Measurements from ENCODE around the gene TRAF3.

DNA sequence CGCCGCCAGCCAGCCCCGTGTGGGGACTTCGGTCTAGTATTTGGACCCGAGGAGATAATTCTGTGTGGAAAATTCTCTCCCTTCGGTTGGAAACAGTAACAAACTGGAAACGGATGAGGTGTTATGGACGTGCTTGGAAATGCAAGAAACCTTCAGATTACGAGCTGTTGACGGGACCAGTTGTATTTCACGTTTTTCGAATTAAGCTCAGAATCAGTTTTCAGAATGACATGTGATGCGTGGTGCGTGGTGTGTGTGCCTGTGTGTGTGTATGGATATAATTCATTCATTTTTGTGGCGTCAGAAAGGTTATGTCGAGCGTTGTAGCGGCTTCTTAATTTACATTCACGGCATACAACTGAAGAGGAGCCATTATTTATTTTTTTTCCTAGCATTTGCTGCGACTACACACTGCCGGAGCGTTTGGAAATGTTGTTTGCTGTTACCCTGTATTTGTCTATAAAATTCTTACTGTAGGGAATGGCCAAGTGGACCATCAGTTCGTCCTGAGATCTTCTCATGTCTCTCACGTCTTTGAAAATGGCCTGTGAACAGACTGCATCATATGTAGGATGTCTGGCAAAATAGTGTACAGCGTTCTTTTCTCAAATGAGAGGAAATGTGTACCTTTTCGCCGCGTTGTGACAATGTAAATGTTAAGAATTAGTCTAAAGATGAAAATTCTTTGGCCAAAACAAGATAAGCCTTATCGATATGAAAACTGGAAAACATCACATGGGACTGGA lies 1.3 kb downstream of the TRAF3 start:
- TF ChIP-seq, protein P1, sequence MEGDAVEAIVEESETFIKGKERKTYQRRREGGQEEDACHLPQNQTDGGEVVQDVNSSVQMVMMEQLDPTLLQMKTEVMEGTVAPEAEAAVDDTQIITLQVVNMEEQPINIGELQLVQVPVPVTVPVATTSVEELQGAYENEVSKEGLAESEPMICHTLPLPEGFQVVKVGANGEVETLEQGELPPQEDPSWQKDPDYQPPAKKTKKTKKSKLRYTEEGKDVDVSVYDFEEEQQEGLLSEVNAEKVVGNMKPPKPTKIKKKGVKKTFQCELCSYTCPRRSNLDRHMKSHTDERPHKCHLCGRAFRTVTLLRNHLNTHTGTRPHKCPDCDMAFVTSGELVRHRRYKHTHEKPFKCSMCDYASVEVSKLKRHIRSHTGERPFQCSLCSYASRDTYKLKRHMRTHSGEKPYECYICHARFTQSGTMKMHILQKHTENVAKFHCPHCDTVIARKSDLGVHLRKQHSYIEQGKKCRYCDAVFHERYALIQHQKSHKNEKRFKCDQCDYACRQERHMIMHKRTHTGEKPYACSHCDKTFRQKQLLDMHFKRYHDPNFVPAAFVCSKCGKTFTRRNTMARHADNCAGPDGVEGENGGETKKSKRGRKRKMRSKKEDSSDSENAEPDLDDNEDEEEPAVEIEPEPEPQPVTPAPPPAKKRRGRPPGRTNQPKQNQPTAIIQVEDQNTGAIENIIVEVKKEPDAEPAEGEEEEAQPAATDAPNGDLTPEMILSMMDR (IDR thresholded peaks at IDR 0.05; ENCODE audit: insufficient read depth, low read length, poor library complexity, severe bottlenecking), result no peak
- TF ChIP-seq EZH2phosphoT487 (conservative IDR thresholded peaks at IDR 0.05; ENCODE audit: low read length), result no peak
